MM.1S (cell line): ENCODE measurements around the gene TCOF1.

Source experiments
- DNase-seq: peaks from one replicate; pipeline ENCODE4 v3.0.0-alpha.2; 2015
- H2AFZ ChIP-seq: fragments of 300-600 bp; sonication (generic); 2 replicates; pipeline ENCODE4 v1.6.0; 2016; ENCODE audit warnings: antibody characterized with exemption, low read length
- H3F3A ChIP-seq: fragments of 300-600 bp; sonication (generic); 2 replicates; pipeline ENCODE4 v1.6.1; 2016; ENCODE audit warnings: mild to moderate bottlenecking, antibody characterized with exemption, low read length, moderate library complexity, mixed read lengths; ENCODE audit not compliant: insufficient read depth
- H3K27ac ChIP-seq: fragments of 300-600 bp; sonication (generic); 2 replicates; pipeline ENCODE4 v1.5.1; 2016; ENCODE audit warnings: mild to moderate bottlenecking, low read length
- H3K27me3 ChIP-seq: fragments of 300-600 bp; sonication (generic); replicated peaks from 2 replicates; pipeline ENCODE4 v1.6.0; 2016; ENCODE audit warnings: low read length; ENCODE audit not compliant: insufficient read depth
- H3K36me3 ChIP-seq: fragments of 300-600 bp; sonication (generic); replicated peaks from 2 replicates; pipeline ENCODE4 v1.6.1; 2016; ENCODE audit warnings: mild to moderate bottlenecking, low read length, mixed read lengths; ENCODE audit not compliant: insufficient read depth
- H3K4me1 ChIP-seq: fragments of 300-600 bp; sonication (generic); 2 replicates; pipeline ENCODE4 v1.6.1; 2016; ENCODE audit warnings: low read length, mixed read lengths
- H3K4me2 ChIP-seq: fragments of 300-600 bp; sonication (generic); 2 replicates; pipeline ENCODE4 v1.6.0; 2016; ENCODE audit warnings: low read depth, low read length
- H3K4me3 ChIP-seq: fragments of 300-600 bp; sonication (generic); 2 replicates; pipeline ENCODE4 v1.5.1; 2016; ENCODE audit warnings: low read length, mixed read lengths
- H3K79me2 ChIP-seq: fragments of 300-600 bp; sonication (generic); 2 replicates; pipeline ENCODE4 v1.6.1; 2016; ENCODE audit warnings: mixed run types, low read length, mixed read lengths
- H3K9ac ChIP-seq: fragments of 300-600 bp; sonication (generic); 2 replicates; pipeline ENCODE4 v1.6.1; 2016; ENCODE audit warnings: low read length, mixed read lengths
- H3K9me2 ChIP-seq: fragments of 300-600 bp; sonication (generic); replicated peaks from 2 replicates; pipeline ENCODE4 v1.6.1; 2016; ENCODE audit warnings: mild to moderate bottlenecking, low read length, mixed read lengths; ENCODE audit not compliant: insufficient read depth
- H3K9me3 ChIP-seq: fragments of 300-600 bp; sonication (generic); replicated peaks from 2 replicates; pipeline ENCODE4 v1.6.1; 2016; ENCODE audit warnings: mild to moderate bottlenecking, low read length, mixed read lengths; ENCODE audit not compliant: insufficient read depth
- H4K20me1 ChIP-seq: fragments of 300-600 bp; sonication (generic); 2 replicates; pipeline ENCODE4 v1.6.1; 2016; ENCODE audit warnings: mild to moderate bottlenecking, low read length, moderate library complexity, mixed read lengths; ENCODE audit not compliant: insufficient read depth
- CTCF ChIP-seq: fragments of 300-600 bp; sonication (generic); IDR thresholded peaks from 2 replicates; pipeline ENCODE4 v1.5.1; 2016; ENCODE audit warnings: antibody characterized with exemption, low read length, mixed read lengths
- EZH2 ChIP-seq: fragments of 300-600 bp; sonication (generic); optimal IDR thresholded peaks from 2 replicates; pipeline ENCODE3; 2017; ENCODE audit warnings: low read depth, mild to moderate bottlenecking, antibody characterized with exemption, low read length, mixed read lengths
- EZH2phosphoT487 ChIP-seq: fragments of 300-600 bp; sonication (generic); IDR thresholded peaks from 2 replicates; pipeline ENCODE4 v1.6.1; 2018; ENCODE audit warnings: antibody characterized with exemption, low read length

TCOF1 gene

GRCh38 chr5:150404941-150405816 lies 47.7 kb downstream of the TCOF1 start:
- no peak overlapping the region for H3K4me2 ChIP-seq
- H3F3A ChIP-seq: peaks cover 27% of the 10 kb centered on the region
- no peak for DNase-seq
- peaks cover 49% of the 10 kb centered on the region for H3K79me2 ChIP-seq
- H3K27ac ChIP-seq: no peak overlapping the region
- H3K4me1 ChIP-seq: peaks cover 4% of the 10 kb centered on the region
- TF ChIP-seq EZH2phosphoT487: no peak
- no peak for TF ChIP-seq CTCF
- no peak for TF ChIP-seq EZH2
- no peak overlapping the region for H2AFZ ChIP-seq
- no peaks in the 10 kb centered on the region for H3K27me3 ChIP-seq
- peaks cover 12% of the 10 kb centered on the region for H3K36me3 ChIP-seq
- H3K9me2 ChIP-seq: no peaks in the 10 kb centered on the region
- H3K9me3 ChIP-seq: no peaks in the 10 kb centered on the region
- H3K4me3 ChIP-seq: no peak overlapping the region
- no peak overlapping the region for H3K9ac ChIP-seq
- 0 out of 2 replicates have a peak, but pooled peaks cover 4% of the 10 kb centered on the region for H4K20me1 ChIP-seq

- peaks cover 24% of the 10 kb centered on the region for H3F3A ChIP-seq
- H3K36me3 ChIP-seq: peaks cover 12% of the 10 kb centered on the region
- no peak for DNase-seq
- 0 out of 2 replicates have a peak, but pooled peaks cover 4% of the 10 kb centered on the region for H4K20me1 ChIP-seq
- no peak overlapping the region for H2AFZ ChIP-seq
- no peak overlapping the region for H3K9ac ChIP-seq
- no peak overlapping the region for H3K27ac ChIP-seq
- no peaks in the 10 kb centered on the region for H3K9me3 ChIP-seq
- no peak overlapping the region for H3K4me3 ChIP-seq
- no peaks in the 10 kb centered on the region for H3K27me3 ChIP-seq
- no peaks in the 10 kb centered on the region for H3K9me2 ChIP-seq
- TF ChIP-seq EZH2phosphoT487 (no peak), EZH2 (no peak), CTCF (no peak)
- H3K4me2 ChIP-seq: no peak overlapping the region
- H3K4me1 ChIP-seq: peaks cover 10% of the 10 kb centered on the region
- peaks cover 60% of the 10 kb centered on the region for H3K79me2 ChIP-seq
These were observed 48.7 kb downstream of the TCOF1 start for GRCh38 chr5:150406103-150406722.

GRCh38 chr5:150406723-150407095 lies 49.2 kb downstream of the TCOF1 start:
- peaks cover 12% of the 10 kb centered on the region for H3K36me3 ChIP-seq
- H3K9me2 ChIP-seq: no peaks in the 10 kb centered on the region
- 0 out of 2 replicates have a peak, but pooled peaks cover 4% of the 10 kb centered on the region for H4K20me1 ChIP-seq
- no peak overlapping the region for H3K27ac ChIP-seq
- H3K27me3 ChIP-seq: no peaks in the 10 kb centered on the region
- TF ChIP-seq EZH2 (no peak), EZH2phosphoT487 (no peak), CTCF (no peak)
- H2AFZ ChIP-seq: no peak overlapping the region
- peaks cover 65% of the 10 kb centered on the region for H3K79me2 ChIP-seq
- DNase-seq: no peak
- no peak overlapping the region for H3K9ac ChIP-seq
- peaks cover 24% of the 10 kb centered on the region for H3F3A ChIP-seq
- no peak overlapping the region for H3K4me2 ChIP-seq
- H3K4me1 ChIP-seq: peaks cover 10% of the 10 kb centered on the region
- no peaks in the 10 kb centered on the region for H3K9me3 ChIP-seq
- H3K4me3 ChIP-seq: no peak overlapping the region
